ENCODE measurements around the gene P2RX5.
A peak's percentile ranks its signal among the peaks of the same experiment; 100 is the strongest.

P2RX5 gene

GRCh38 chr17:3657874-3658783 is 37.8 kb downstream of the P2RX5 start:
- DNase-seq: peak in 1 of 56 donors; percentile 22

GRCh38 chr17:3657588-3657869 is 38.4 kb downstream of the P2RX5 start:
- DNase-seq: no peak

DNA sequence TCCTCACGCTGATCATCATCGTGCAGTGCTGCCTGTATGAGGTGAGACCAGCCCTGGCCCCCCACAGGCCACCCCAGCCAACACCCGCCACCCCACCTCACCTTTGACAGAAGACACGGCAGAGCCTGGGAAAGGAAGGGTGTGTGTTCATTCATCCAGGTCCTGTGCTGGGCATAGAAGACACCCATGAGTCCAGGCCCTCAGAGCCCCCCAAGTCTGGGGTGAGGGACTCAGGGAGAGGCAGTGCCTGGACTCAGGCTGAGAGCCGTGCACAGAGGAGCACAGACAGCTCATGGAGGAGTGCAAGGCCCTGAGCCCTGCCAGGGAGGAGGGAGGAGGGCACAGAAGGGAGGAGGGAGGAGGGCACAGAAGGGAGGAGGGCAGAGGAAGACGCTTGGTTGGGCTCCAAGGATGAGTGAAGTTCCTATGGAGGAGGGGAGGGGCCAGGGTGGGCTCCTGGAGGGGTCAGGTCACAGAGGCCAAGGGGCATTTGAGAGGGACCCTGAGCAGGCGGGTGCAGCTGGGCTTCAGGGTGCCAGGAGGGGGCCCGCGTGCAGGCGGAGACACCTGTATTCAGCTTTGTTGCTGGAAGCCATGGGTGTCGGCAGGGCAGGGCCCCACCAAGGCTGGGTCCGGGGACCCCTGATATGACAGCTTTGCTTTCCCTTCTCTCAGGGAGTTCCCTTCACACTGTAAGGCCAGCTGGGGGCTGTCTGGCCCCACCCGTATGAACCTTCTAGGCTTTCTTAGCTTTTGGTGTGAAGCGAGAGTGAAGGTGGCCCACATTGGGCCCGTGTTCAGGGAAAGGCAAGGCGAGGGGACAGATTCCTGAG is 39.0 kb downstream of the P2RX5 start:
- no peak for DNase-seq

DNA sequence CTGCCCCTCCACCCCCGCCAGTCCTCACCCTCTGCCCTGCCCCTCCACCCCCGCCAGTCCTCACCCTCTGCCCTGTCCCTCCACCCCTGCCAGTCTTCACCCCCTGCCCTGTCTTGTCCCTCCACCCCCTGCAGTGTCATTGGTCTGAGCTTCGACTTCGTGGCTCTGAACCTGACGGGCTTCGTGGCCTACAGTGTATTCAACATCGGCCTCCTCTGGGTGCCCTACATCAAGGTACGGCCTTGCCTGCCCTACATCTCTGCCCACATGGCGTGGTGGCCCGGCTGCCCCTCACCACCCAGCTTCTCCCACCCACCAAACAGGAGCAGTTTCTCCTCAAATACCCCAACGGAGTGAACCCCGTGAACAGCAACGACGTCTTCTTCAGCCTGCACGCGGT is 39.6 kb downstream of the P2RX5 start:
- no peak for DNase-seq

DNA sequence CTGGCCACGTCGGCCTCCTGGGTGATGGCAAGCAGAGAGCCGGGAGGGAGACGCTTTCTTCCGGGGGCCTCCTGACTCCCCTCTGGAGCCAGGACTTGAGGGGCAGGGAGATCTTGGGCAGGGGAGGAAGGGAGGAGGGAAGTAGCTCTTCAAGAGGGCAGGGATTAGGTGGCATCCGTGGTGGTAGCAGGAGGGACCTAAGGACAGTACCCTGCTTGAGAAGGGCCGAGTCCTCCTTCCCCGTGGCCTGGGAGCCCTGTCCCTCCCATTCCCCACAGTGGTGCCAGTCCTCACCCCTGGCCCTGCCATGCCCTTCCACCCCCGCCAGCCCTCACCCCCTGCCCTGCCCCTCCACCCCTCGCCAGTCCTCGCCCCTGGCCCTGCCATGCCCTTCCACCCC is 40.2 kb downstream of the P2RX5 start:
- DNase-seq: no peak

DNA sequence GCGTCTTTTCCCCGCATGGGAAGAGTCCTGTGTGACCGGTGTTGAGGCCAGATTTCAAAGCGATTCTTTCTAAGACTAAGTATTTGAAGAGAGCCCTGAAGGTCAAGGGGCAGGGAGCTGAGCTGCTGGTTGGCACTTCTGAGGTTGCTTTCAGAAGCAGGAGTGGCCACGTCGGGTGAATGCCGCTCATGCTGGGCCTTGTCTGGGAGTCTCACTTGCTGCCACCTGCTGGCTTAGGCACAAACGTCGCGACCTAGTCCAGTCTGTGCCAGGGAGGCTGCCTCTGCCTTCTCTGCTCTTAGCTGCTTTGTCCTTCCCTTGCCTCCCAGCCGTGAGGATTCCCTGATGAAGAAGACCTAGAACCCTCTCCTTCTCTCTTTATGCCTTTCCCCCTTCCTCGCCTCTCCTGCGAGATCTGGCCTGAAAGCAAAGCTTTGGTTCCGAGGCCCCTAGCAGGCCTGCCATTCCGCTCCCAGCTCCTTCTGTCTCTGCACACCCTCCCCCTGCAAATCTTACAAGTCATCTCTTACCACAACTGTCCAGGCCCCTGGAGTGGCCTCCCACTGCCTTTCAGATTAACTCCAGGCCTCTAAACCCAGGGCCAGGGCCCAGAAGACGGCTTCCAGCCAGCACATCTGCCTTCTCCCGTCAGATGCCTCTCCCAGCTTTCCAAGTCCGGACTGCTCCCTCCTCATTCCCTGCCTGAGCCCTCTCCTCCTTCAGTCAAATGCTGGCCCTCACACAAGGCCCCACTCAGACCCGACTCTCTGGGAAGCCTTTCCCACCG is 48.0 kb downstream of the P2RX5 start:
- peak in 44 of 56 donors; percentile 14 to 78 (median 50) for DNase-seq

DNA sequence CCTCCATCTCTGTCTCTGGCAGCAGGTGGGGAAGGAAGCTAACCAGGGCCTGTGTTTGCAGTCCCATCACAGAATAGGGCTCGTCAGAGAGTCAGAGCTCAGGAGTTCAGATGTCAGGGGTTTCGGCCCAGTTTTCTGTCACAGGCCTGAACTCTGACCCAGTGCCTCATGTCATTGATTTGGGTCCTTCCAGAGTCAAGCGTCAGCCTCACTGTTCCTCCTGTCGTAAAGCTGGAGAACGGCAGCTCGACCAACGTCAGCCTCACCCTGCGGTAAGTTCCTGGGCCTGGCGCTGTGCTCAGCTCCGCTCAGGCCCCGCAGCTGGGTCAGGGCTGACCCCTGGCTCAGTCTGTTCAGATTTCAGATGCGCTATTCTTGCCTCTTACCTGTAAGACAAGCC is 48.7 kb downstream of the P2RX5 start:
- DNase-seq: no peak

GRCh38 chr17:3645310-3645709 is 50.6 kb downstream of the P2RX5 start:
- no peak for DNase-seq

GRCh38 chr17:3643889-3644349 is 52.0 kb downstream of the P2RX5 start:
- no peak for DNase-seq

GRCh38 chr17:3641717-3642486 is 54.1 kb downstream of the P2RX5 start:
- DNase-seq: no peak

DNA sequence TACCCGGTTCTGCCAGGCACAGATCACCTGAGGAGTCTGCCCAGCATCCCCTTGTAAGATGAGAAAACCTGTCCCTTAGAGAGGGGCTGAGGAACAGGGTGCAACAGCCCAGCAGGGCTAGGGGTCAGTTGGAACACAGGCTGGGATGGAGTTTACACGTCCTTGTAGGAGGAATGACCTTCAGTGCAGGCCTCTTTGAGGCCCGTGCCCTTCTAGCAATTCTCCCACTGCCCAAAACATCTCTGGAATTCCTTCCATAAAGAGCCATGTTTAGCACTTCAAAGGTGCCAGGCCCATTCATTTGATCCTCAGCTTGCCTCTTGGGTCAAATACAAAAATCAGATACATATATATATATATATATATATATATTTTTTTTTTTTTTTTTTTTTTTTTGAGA is 54.9 kb downstream of the P2RX5 start:
- no peak for DNase-seq

- no peak for DNase-seq
These were observed 55.9 kb downstream of the P2RX5 start for GRCh38 chr17:3639981-3640596.

- peak in 4 of 56 donors; percentile 22 to 57 (median 38) for DNase-seq
These were observed 59.0 kb downstream of the P2RX5 start for GRCh38 chr17:3636908-3637373.

DNA sequence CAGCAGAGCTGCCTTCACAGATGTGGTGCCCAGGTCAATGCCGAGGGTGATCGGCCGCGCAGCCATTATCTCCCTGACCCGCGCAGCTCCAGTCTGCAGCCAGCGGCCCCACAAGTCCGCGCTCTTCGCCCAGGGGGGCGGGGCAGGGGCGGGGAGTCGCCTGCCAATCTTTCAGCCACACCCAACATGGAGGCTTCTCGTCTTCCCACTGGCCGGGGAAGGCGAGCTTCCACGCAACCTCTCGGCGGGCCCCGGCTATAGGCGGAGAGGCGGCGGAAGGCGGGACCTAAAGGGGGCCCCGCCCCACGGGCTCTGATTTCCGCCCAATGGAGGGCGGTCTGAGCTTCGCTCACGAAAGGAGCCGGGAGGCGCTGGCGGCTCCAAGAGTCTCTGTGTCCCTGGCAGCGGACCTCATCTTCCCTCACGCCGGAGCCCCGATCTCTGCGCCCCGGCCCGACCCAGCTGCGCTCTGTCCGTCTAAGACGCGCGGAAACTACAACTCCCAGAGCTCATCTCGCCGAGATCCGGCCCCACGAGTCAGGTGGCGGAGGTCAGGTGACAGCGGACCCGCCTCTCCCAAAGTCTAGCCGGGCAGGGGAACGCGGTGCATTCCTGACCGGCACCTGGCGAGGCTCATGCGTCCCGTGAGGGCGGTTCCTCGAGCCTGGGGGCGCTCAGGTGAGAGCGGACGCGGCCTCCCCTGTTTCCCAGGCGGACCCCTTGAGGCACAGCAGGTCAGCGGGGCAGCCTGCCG is 59.6 kb downstream of the P2RX5 start, which contains the start of the genes CTNS and SHPK:
Gene CTNS (plus strand): TSS at position 607 of the 754 bp plus-strand sequence. CDS start 3,447 bp downstream, outside the sequence.
Gene SHPK (minus strand): TSS at position 97 of the 754 bp plus-strand sequence. CDS start 31 bp downstream, at position 66.
- DNase-seq: peak; percentile 68 to 98 (median 96)

DNA sequence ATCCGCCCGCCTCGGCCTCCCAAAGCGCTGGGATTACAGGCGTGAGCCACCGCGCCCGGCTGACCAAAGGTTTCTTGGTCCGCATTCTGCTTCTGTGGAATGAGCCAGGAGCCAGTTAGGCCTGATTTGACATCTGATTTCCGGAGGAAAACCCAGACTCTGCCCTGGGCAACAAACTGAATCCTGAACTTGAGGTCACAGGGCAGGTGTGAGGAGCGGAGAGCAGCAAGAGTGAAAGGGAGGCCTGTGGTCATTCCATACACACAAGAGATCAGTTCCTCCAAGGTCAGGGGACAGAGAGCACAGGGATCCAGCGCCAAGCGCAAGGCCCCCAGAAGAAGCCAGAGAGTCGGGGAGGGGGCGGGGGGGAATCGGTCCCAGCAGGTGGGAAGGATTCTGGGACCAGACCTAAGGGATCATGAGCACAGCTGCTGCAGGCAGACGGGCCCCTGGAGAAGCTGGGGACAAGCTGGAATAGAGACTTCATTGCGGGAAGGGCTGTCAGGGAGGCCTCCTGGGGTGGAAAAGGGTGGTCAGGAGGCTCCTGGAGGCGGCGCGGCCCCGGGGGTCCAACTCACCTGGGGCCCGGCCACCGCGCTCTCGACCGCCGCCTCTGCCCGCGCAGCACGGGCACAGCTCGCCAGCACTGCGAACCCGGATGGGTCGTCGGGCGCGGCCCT is 60.3 kb downstream of the P2RX5 start:
- no peak for DNase-seq

- DNase-seq: no peak
These were observed 63.7 kb downstream of the P2RX5 start for GRCh38 chr17:3632287-3632686.

- peak in 1 of 56 donors; percentile 2 for DNase-seq
These were observed 65.2 kb downstream of the P2RX5 start for GRCh38 chr17:3630781-3631180.

DNA sequence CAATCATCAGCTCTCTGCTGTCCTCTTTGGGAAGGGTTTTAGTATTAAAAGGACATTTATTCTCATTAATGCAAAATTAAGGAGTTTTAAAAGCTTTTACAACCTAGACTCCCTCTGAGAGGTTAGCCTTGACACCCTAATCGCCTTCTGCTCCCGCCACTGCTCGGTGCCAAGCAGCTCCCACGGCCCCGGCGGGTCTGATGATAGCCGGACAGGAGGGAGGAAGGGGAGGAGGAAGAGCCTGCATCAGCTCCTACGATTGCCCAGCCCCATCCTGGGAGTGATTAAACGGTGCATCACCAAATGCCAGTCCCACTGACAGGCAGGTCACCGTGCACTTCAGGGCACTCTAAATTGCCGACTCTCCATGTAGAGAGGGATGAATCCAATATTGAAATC is 68.2 kb downstream of the P2RX5 start:
- no peak for DNase-seq
